Liver (tissue), 9 donors: Measurements from ENCODE around the gene MACROH2A1. TPM values are rescaled to one million over a fixed set of nuclear protein-coding genes. Genes with fewer than 3 reads are reported as not detected.

Experiments used
- DNase-seq: peaks from one replicate; pipeline ENCODE4 v3.0.0-alpha.2; 2017; ENCODE audit warnings: low spot score
- H3K27ac ChIP-seq, 2 donors: one replicate each; pipeline ENCODE4 v1.7.0; 2013; ENCODE audit warnings: inconsistent platforms in 2 of 2, low read length in 2 of 2, control low read depth in 1 of 2, low read depth in 1 of 2, mild to moderate bottlenecking in 1 of 2
- H3K27me3 ChIP-seq, 4 donors: one replicate each; pipeline versions ENCODE4 v1.6.1 to v1.7.0; 2013; ENCODE audit warnings: low read length in 3 of 4, inconsistent platforms in 1 of 4, mild to moderate bottlenecking in 1 of 4, moderate library complexity in 1 of 4; ENCODE audit not compliant: control insufficient read depth in 4 of 4, insufficient read depth in 4 of 4
- H3K36me3 ChIP-seq, 4 donors: one replicate each; pipeline versions ENCODE4 v1.6.1 to v1.7.0; 2013; ENCODE audit warnings: low read length in 3 of 4, mild to moderate bottlenecking in 3 of 4, low read depth in 1 of 4, moderate library complexity in 1 of 4; ENCODE audit not compliant: control insufficient read depth in 4 of 4, insufficient read depth in 3 of 4
- H3K4me1 ChIP-seq, 4 donors: one replicate each; pipeline versions ENCODE4 v1.6.1 to v1.7.0; 2013; ENCODE audit warnings: low read length in 3 of 4, mild to moderate bottlenecking in 3 of 4, moderate library complexity in 1 of 4; ENCODE audit not compliant: control insufficient read depth in 4 of 4, insufficient read depth in 4 of 4
- H3K4me3 ChIP-seq, 3 donors: one replicate each; pipeline versions ENCODE4 v1.6.1 to v1.7.0; 2013; ENCODE audit warnings: low read length in 3 of 3, control low read depth in 1 of 3, low read depth in 1 of 3, mild to moderate bottlenecking in 1 of 3
- H3K9ac ChIP-seq, 2 donors: one replicate each; pipeline ENCODE4 v1.7.0; 2013; ENCODE audit warnings: low read length in 2 of 2, mild to moderate bottlenecking in 2 of 2, moderate library complexity in 2 of 2, control low read depth in 1 of 2, low read depth in 1 of 2
- H3K9me3 ChIP-seq, 4 donors: one replicate each; pipeline versions ENCODE4 v1.6.1 to v1.7.0; 2013; ENCODE audit warnings: low read length in 3 of 4; ENCODE audit not compliant: control insufficient read depth in 4 of 4
- ATF3 ChIP-seq: IDR thresholded peaks from 2 replicates; pipeline ENCODE4 v1.6.1; 2016; ENCODE audit warnings: antibody characterized with exemption
- EGR1 ChIP-seq, 2 donors: IDR thresholded peaks; 2 replicates each; pipeline ENCODE4 v1.6.1; 2016 to 2018; ENCODE audit warnings: antibody characterized with exemption in 2 of 2, low read depth in 2 of 2
- FOXA1 ChIP-seq: IDR thresholded peaks from 2 replicates; pipeline ENCODE4 v1.6.1; 2016; ENCODE audit warnings: antibody characterized with exemption
- FOXA2 ChIP-seq: IDR thresholded peaks from 2 replicates; pipeline ENCODE4 v1.6.1; 2016; ENCODE audit warnings: antibody characterized with exemption
- GABPA ChIP-seq, 2 donors: IDR thresholded peaks in 1 of 2; conservative IDR thresholded peaks in 1 of 2; 2 replicates each; pipeline ENCODE4 v1.6.1; 2016; ENCODE audit warnings: antibody characterized with exemption in 2 of 2, mild to moderate bottlenecking in 1 of 2, moderate library complexity in 1 of 2
- HNF4A ChIP-seq, 2 donors: conservative IDR thresholded peaks; 2 replicates each; pipeline ENCODE4 v1.6.1; 2016; ENCODE audit warnings: antibody characterized with exemption in 2 of 2, mild to moderate bottlenecking in 2 of 2
- HNF4G ChIP-seq: IDR thresholded peaks from 2 replicates; pipeline ENCODE4 v1.6.1; 2016; ENCODE audit warnings: antibody characterized with exemption
- JUND ChIP-seq, 2 donors: IDR thresholded peaks; 2 replicates each; pipeline ENCODE4 v1.6.1; 2016; ENCODE audit warnings: antibody characterized with exemption in 2 of 2
- NR2F2 ChIP-seq: IDR thresholded peaks from 2 replicates; pipeline ENCODE4 v1.6.1; 2016; ENCODE audit warnings: antibody characterized with exemption
- RAD21 ChIP-seq, 2 donors: IDR thresholded peaks; 2 replicates each; pipeline ENCODE4 v1.6.1; 2016; ENCODE audit warnings: antibody characterized with exemption in 2 of 2, mild to moderate bottlenecking in 2 of 2
- REST ChIP-seq: IDR thresholded peaks from 2 replicates; pipeline ENCODE4 v1.6.1; 2016; ENCODE audit warnings: antibody characterized with exemption, mild to moderate bottlenecking
- RXRA ChIP-seq, 2 donors: IDR thresholded peaks; 2 replicates each; pipeline ENCODE4 v1.6.1; 2017 to 2018; ENCODE audit warnings: antibody characterized with exemption in 2 of 2, mild to moderate bottlenecking in 1 of 2
- SP1 ChIP-seq: IDR thresholded peaks from 2 replicates; pipeline ENCODE4 v1.6.1; 2018; ENCODE audit warnings: antibody characterized with exemption, mild to moderate bottlenecking
- TAF1 ChIP-seq: conservative IDR thresholded peaks from 2 replicates; pipeline ENCODE4 v1.6.1; 2016; ENCODE audit warnings: antibody characterized with exemption, mild to moderate bottlenecking
- YY1 ChIP-seq: IDR thresholded peaks from 2 replicates; pipeline ENCODE4 v1.6.1; 2016; ENCODE audit warnings: antibody characterized with exemption, mild to moderate bottlenecking
- ZBTB33 ChIP-seq: IDR thresholded peaks from 2 replicates; pipeline ENCODE4 v1.6.1; 2016; ENCODE audit warnings: antibody characterized with exemption
- WGBS: extraction: QIAGEN DNeasy Blood & Tissue Kit; methylation state at CpG from one replicate; pipeline ENCODE4 v1.1.7; 2013; 5-methylcytosine and 5-hydroxymethylcytosine counted together
- polyA plus RNA-seq, 2 donors: library from polyadenylated mRNA; stranded (reverse) in 1 of 2; unstranded in 1 of 2; fragments of 200-250 nt in 1 of 2; fragments of >200 nt in 1 of 2; fragmentation: Nextera tagmentation in 1 of 2; extraction: Ambion mirVana in 1 of 2; gene quantifications; one replicate each; pipeline versions ENCODE4 v1.2.1 to v1.2.3, GENCODE V29; 2013 to 2015
- total RNA-seq, 2 donors: library from RNA; depleted of rRNA; stranded (reverse); fragments of >200 nt; gene quantifications; one replicate each; pipeline ENCODE4 v1.2.3, GENCODE V29; 2014
- TF ChIP-seq, protein P1 (sequence below): IDR thresholded peaks from 2 replicates; pipeline ENCODE4 v1.6.1; 2016; ENCODE audit warnings: antibody characterized with exemption
- donor health status: healthy.
- donor health status: healthy.
- donor health status: healthy.
- donor health status: healthy.
- donor health status: healthy.

Gene MACROH2A1
- total and polyA plus RNA-seq, 4 donors, result 33.7 to 113 (median 62.7) TPM

DNA sequence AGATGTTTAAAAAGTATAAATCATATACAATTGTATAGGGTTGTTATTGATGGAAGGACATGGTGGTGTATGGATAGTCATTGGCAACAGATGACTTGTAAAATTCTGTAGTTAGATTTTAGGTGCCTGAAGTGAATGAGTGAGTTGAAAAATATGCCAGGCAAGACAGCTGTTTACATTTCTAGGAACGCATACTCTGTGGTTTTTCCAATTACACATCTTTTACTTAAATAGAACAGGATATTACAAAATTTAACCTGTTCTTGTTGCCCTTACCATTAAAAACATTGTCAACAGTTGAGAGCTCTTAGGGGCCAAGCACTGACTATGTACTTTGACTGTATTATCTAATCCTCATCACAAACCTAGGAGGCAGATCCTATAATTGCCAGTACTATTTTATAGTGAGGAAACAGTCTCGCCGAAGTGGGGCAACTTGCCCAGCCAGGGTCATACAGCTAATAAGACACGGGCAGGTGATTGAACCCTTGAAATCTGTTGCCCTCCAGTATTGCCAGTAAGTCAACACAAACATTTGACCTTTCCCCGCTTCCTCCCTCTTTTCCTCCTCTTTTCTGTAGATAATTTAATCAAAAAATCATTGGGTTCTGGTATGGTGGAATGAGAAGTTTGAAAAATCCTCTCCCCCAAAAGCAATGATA lies 88.6 kb downstream of the MACROH2A1 start (continued):
- TF ChIP-seq JUND (IDR thresholded peaks at IDR 0.05), result peak; percentile 41 to 64
- peak in 1 of 2 donors; percentile 27 for TF ChIP-seq EGR1 (IDR thresholded peaks at IDR 0.05; ENCODE audit: low read depth in 2 of 2)
- TF ChIP-seq FOXA2, result peak; percentile 21
- TF ChIP-seq ATF3, result no peak

GRCh38 chr5:135309391-135310327 lies 89.4 kb downstream of the MACROH2A1 start:
- H3K4me3 ChIP-seq, result no peak overlapping the region
- H3K36me3 ChIP-seq, result no peaks in the 10 kb centered on the region
- TF ChIP-seq NR2F2 (no peak), TAF1 (no peak), ATF3 (no peak), REST (no peak), SP1 (no peak), FOXA2 (no peak), ZBTB33 (no peak), HNF4A (conservative IDR thresholded peaks at IDR 0.05) (no peak), GABPA (IDR thresholded peaks at IDR 0.05 in 1 of 2, conservative IDR thresholded peaks at IDR 0.05 in 1 of 2) (no peak), HNF4G (no peak), RXRA (IDR thresholded peaks at IDR 0.05) (no peak), RAD21 (IDR thresholded peaks at IDR 0.05) (no peak), EGR1 (IDR thresholded peaks at IDR 0.05; ENCODE audit: low read depth in 2 of 2) (no peak), FOXA1 (no peak), YY1 (no peak)
- TF ChIP-seq, protein P1, sequence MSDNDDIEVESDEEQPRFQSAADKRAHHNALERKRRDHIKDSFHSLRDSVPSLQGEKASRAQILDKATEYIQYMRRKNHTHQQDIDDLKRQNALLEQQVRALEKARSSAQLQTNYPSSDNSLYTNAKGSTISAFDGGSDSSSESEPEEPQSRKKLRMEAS, result no peak
- H3K9ac ChIP-seq, result no peak overlapping the region
- peak; percentile 6 for DNase-seq
- WGBS, result 83% methylated on average over 7 of the region's 7 CpGs
- no peaks in the 10 kb centered on the region for H3K27me3 ChIP-seq
- H3K9me3 ChIP-seq, result no peaks in the 10 kb centered on the region
- no peak overlapping the region for H3K27ac ChIP-seq
- H3K4me1 ChIP-seq, result peaks cover 0 to 8% (median 6%) of the 10 kb centered on the region in 4 donors
